ENCODE measurements around the gene COLQ.

The COLQ gene

GRCh38 chr3:15520185-15520584 is 1.3 kb downstream of the COLQ start:
- DNase-seq (ENCODE audit: low spot score) = no peak

GRCh38 chr3:15519096-15519495 is 2.4 kb downstream of the COLQ start:
- DNase-seq (ENCODE audit: low spot score) = no peak

- DNase-seq (ENCODE audit: low spot score) = no peak
These were observed 6.7 kb downstream of the COLQ start for GRCh38 chr3:15514663-15515340.

GRCh38 chr3:15513810-15514662 is 7.5 kb downstream of the COLQ start:
- DNase-seq (ENCODE audit: low spot score) = no peak

GRCh38 chr3:15513116-15513515 is 8.4 kb downstream of the COLQ start:
- no peak for DNase-seq (ENCODE audit: low spot score)

- peak; percentile 7 for DNase-seq (ENCODE audit: low spot score)
These were observed 9.3 kb downstream of the COLQ start for GRCh38 chr3:15512166-15512565.

- no peak for DNase-seq (ENCODE audit: low spot score)
These were observed 10.3 kb downstream of the COLQ start for GRCh38 chr3:15511156-15511555.

- DNase-seq (ENCODE audit: low spot score) = no peak
These were observed 11.0 kb downstream of the COLQ start for GRCh38 chr3:15510493-15510892.

GRCh38 chr3:15506571-15506970 is 14.9 kb downstream of the COLQ start:
- no peak for DNase-seq (ENCODE audit: low spot score)

GRCh38 chr3:15505479-15506165 is 15.9 kb downstream of the COLQ start:
- no peak for DNase-seq (ENCODE audit: low spot score)

GRCh38 chr3:15502616-15503015 is 18.9 kb downstream of the COLQ start:
- DNase-seq (ENCODE audit: low spot score) = no peak

GRCh38 chr3:15501126-15501525 is 20.4 kb downstream of the COLQ start:
- no peak for DNase-seq (ENCODE audit: low spot score)

GRCh38 chr3:15500107-15500724 is 21.3 kb downstream of the COLQ start:
- no peak for DNase-seq (ENCODE audit: low spot score)

GRCh38 chr3:15499536-15499935 is 22.0 kb downstream of the COLQ start:
- DNase-seq (ENCODE audit: low spot score) = no peak

- no peak for DNase-seq (ENCODE audit: low spot score)
These were observed 22.9 kb downstream of the COLQ start for GRCh38 chr3:15498431-15499214.

GRCh38 chr3:15497964-15498363 is 23.5 kb downstream of the COLQ start:
- DNase-seq (ENCODE audit: low spot score) = no peak

GRCh38 chr3:15496341-15496664 is 25.2 kb downstream of the COLQ start:
- no peak for DNase-seq (ENCODE audit: low spot score)

- DNase-seq (ENCODE audit: low spot score) = no peak
These were observed 25.8 kb downstream of the COLQ start for GRCh38 chr3:15495461-15496340.

- no peak for DNase-seq (ENCODE audit: low spot score)
These were observed 28.1 kb downstream of the COLQ start for GRCh38 chr3:15493436-15493835.

GRCh38 chr3:15492847-15493360 is 28.6 kb downstream of the COLQ start:
- DNase-seq (ENCODE audit: low spot score) = no peak

GRCh38 chr3:15491143-15491542 is 30.4 kb downstream of the COLQ start:
- no peak for DNase-seq (ENCODE audit: low spot score)
